Measurements from ENCODE around the gene MUC16.
A peak's percentile ranks its signal among the peaks of the same experiment; 100 is the strongest.

MUC16 gene

DNA sequence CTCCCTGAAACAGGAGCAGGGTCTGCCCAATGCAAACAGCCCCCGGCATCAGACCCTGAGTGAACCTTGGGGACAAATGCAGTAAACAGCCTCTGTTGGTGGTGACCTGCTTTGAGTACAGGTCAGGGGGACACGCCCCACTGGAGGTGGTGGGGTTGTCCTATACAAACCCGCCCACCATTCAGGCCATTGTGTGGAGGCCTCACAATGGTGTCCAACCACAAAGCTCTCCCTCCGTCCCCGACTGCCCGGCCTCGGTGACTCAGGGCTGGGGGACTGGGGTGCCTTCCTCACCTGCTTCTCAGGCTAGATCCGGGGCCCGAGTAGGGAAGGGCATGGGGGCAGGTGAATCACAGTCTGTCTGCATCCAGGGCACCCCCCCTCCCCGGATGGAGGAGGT, 1.5 kb downstream of the MUC16 start:
- DNase-seq: no peak

DNA sequence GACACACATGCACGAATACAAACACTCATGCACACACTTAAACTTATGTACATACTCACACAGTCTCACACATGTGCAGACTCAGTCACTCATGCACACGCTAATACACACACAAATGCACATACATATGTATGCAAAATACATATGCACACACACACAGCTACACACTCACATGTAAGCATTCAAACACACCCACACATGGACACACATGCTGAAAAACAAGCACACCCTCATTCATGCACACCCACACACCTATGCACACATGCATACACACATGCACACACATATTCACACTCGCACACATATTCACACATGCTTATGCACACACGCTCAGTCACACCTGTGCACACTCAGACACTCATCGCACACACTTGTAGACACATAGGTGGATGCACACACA, 9.3 kb downstream of the MUC16 start:
- no peak for DNase-seq

DNA sequence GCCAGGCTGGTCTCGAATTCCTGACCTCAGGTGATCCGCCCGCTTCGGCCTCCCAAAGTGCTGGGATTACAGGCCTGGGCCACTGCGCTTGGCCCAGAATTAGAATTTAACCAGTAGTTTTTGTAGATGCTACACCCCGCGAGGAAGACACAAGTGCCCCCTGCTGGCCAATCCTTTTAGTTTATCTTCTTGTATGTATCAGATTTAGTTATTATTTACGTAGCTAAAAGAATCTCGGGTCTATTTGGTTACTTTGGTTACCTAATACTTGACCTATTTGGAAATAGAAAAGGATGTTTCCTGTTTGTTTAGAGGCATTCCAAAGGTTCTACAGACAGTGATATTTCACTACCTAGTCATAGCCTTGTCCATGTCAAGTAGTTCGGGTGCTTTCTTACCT, 22.0 kb downstream of the MUC16 start:
- DNase-seq: peak; percentile 21

DNA sequence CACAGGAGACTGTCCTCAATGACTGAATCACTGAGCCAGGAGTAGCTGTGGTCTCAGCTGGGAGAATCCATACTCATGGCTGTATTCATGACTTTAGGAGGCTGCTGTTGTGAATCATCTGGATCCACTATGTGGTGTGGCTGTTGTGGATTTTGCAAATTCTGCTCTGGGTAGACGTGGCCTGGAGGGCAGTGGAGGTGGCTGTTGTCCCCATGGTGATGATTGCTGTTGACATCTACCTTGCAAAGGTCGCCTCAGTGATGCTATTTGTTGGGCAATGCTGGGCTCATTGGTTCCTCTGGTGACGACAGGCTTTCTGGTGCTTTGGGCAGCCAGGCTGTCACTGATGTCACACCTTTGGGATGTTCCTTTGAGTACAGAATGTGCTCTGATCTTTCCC, 23.9 kb downstream of the MUC16 start:
- no peak for DNase-seq

DNA sequence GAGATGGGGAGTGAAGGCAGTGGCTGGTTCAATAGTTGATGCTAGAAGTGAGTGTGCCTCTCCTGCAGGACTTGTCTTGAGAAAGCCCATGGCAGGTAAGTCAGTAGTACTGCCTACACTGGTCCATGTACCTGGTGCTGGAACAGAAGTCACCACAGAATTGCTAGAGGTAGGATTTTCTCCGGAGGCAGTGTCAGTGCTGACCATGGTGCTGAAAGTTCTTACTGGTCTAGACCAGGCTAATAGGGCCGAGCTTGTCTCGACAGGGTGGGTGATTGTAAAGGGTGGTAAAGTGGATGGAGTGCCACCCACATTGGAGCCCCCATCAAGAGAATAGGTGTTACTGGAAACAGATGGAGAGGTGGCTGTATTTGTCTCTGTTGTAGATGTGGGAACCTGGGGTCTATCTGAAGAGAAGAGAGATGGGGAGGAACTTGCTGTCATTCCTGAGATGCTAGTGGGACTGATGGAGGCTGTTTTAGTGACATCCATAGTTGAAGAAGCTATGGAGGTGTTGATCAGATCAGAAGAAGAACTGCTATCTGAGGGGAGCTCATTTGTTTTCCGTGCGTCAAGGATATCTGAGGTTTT, 36.6 kb downstream of the MUC16 start:
- DNase-seq: no peak

DNA sequence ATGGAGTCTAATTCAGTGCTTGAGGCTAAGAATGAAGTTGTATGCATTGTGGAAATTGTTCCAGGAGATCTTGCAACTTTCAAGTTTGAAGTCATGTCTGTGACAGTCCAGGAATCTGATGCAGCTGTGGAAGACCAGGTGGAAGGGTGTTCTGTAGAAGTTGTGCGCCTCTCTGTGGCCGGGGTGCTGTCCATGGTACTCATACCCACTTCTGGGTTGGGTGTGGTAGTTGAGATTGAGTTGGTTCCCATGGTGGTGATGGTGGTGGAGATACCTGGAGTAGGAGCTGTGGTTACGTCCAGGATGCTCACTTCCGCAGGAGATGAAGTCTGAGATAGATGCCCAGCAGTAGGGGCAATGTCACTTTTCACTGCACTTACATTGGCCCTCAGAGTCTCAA, 44.3 kb downstream of the MUC16 start:
- no peak for DNase-seq
